Uterus (tissue), 4 donors: Measurements from ENCODE around the gene PRKAR1B. TPM values are rescaled to one million over a fixed set of nuclear protein-coding genes. Genes with fewer than 3 reads are reported as not detected.

Experiments
- DNase-seq, 2 donors: peaks; one replicate each; pipeline ENCODE4 v3.0.0-alpha.2; 2019 to 2020
- H3K27ac ChIP-seq, 2 donors: fragments of 200-600 bp; sonication (generic); 1 replicate in 1 of 2; 2 replicates in 1 of 2; pipeline ENCODE4 v1.5.1; 2016 to 2018
- H3K27me3 ChIP-seq, 2 donors: fragments of 200-600 bp; sonication (generic); one replicate each; pipeline ENCODE4 v1.5.1; 2018 to 2019; ENCODE audit warnings: control low read depth in 1 of 2
- H3K36me3 ChIP-seq, 2 donors: fragments of 200-600 bp; sonication (generic); one replicate each; pipeline ENCODE4 v1.5.1; 2019; ENCODE audit warnings: control low read depth in 1 of 2
- H3K4me1 ChIP-seq, 2 donors: fragments of 200-600 bp; sonication (generic); one replicate each; pipeline ENCODE4 v1.5.1; 2018 to 2019; ENCODE audit warnings: control low read depth in 1 of 2
- H3K4me3 ChIP-seq, 2 donors: fragments of 200-600 bp; sonication (generic); 1 replicate in 1 of 2; 2 replicates in 1 of 2; pipeline ENCODE4 v1.5.1; 2018 to 2019; ENCODE audit warnings: mild to moderate bottlenecking in 1 of 2
- H3K9me3 ChIP-seq, 2 donors: fragments of 200-600 bp; sonication (generic); one replicate each; pipeline ENCODE4 v1.5.1; 2019; ENCODE audit warnings: control low read depth in 1 of 2
- POLR2A ChIP-seq, 2 donors: fragments of 450-650 bp; IDR thresholded peaks; one replicate each; pipeline ENCODE4 v1.6.1; 2016; ENCODE audit warnings: antibody characterized with exemption in 2 of 2, mild to moderate bottlenecking in 1 of 2, moderate library complexity in 1 of 2
- intact Hi-C: fragments of 100-400 bp; cut with DNase I; formaldehyde crosslinking; loops from one replicate; pipeline ENCODE4 v1.15.1; 2023; ENCODE audit warnings: low total_unique reads
- total RNA-seq, 4 donors: library from RNA; depleted of rRNA in 3 of 4; stranded (reverse); fragments of >200 nt in 3 of 4; gene quantifications; one replicate each; pipeline versions ENCODE4 v1.1.0 to v1.2.4, GENCODE V29; 2014 to 2023
- TF ChIP-seq, protein P1 (sequence below), 4 experiments: fragments of 200-600 bp in 2 of 4; fragments of 450-650 bp in 2 of 4; sonication (generic) in 2 of 4; IDR thresholded peaks; one replicate each; pipeline ENCODE4 v1.5.1; 2016 to 2019; ENCODE audit warnings: antibody characterized with exemption in 4 of 4, mild to moderate bottlenecking in 2 of 4, moderate library complexity in 1 of 4
- donor health status: DM: yes; HTN: yes; CAD: no.

Gene PRKAR1B
- total RNA-seq, 4 donors from 2014 or later: 1.0 to 45.2 (median 28.7) TPM

DNA sequence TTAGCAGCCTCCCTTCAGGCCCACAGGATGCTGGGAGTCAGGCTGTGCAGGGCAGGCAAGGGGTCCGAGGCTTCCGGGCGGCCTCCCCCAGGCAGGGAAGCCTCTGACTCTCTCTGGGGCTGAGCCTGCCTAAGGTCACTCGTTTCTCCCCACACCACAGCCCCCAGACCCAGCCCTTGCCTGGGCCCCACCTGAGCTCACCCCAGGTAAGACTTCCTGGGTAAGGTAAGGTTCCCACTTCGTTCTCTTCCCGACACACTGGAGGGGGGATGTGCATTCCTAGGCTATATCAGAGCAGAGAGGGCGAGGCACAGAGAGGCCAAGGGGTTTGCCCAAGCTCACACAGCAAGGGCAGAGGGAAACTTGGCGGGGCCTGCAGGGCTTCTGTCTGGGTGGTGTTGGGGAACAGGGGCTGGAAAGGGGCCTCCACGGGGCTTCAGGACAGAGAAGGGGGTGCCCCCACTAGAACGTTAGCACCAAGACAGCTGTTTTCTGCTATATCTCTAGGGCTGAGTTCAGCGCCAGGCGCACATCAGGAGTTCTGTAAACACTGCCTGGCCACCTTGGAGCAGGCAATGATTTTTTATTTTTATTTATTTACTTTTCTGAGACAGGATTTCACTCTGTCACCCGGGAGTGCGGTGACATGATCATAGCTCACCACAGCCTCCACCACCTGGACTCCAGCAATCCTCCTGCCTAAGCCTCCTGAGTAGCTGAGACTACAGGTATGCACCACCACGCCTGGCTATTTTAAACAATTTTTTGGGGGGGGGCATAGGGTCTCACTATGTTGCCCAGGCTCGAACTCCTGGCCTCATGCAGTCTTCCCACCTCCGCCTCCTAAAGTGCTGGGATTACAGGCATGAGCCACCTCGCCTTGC, 182.5 kb downstream of the PRKAR1B start:
- Histone ChIP-seq H3K36me3 (no peaks in the 10 kb centered on the region), H3K27ac (no peak overlapping the region), H3K27me3 (no peaks in the 10 kb centered on the region), H3K9me3 (no peaks in the 10 kb centered on the region), H3K4me1 (no peaks in the 10 kb centered on the region), H3K4me3 (no peak overlapping the region)
- DNase-seq: no peak
- no peak for TF ChIP-seq POLR2A (IDR thresholded peaks at IDR 0.05)
- TF ChIP-seq, protein P1, sequence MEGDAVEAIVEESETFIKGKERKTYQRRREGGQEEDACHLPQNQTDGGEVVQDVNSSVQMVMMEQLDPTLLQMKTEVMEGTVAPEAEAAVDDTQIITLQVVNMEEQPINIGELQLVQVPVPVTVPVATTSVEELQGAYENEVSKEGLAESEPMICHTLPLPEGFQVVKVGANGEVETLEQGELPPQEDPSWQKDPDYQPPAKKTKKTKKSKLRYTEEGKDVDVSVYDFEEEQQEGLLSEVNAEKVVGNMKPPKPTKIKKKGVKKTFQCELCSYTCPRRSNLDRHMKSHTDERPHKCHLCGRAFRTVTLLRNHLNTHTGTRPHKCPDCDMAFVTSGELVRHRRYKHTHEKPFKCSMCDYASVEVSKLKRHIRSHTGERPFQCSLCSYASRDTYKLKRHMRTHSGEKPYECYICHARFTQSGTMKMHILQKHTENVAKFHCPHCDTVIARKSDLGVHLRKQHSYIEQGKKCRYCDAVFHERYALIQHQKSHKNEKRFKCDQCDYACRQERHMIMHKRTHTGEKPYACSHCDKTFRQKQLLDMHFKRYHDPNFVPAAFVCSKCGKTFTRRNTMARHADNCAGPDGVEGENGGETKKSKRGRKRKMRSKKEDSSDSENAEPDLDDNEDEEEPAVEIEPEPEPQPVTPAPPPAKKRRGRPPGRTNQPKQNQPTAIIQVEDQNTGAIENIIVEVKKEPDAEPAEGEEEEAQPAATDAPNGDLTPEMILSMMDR (IDR thresholded peaks at IDR 0.05): no peak
- intact Hi-C loops: no loop called here

DNA sequence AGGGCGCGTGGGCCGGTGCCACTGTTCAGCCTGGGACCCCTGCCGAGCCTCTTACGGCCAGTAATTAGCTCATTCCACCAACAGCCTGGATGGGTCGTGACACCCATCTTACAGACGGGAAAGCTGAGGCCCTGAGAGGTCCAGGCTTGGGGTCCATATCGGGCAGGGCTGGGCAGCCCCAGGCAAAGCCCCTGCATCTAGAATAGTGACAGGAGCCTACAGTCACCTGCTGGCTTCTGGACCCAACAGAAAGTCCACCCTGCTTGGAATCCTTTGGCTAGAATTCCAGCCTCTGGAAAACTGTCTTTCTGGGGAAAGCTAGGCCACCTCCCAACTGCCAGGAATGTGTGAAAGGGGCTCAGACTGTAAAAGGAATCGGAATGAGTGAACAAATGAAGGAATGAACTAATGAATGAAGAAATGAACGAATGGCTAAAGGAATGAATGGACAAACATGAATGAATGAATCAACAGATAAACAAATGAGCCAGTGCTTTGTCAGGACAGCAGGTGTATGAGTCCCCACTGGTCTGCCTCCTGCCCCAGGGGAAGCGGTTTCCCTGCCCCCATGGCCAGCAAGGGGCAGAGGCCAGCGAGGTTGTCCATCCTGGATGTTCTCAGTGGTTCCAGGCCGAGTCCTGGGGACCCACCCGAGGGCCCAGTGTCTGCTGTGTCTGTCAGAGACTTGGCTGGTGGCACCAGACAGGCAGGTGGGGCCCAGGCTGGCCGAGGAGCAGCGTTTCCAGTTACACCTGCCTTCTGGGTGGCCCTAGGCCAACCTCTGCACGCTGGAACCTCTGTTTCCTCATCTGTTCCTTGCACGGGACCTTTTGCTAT, 183.4 kb downstream of the PRKAR1B start:
- intact Hi-C loops: no loop called here
- H3K27ac ChIP-seq: peak overlapping the region in 1 of 2 donors; percentile 61
- no peaks in the 10 kb centered on the region for H3K27me3 ChIP-seq
- TF ChIP-seq, protein P1 (IDR thresholded peaks at IDR 0.05): no peak
- no peak for TF ChIP-seq POLR2A (IDR thresholded peaks at IDR 0.05)
- H3K4me3 ChIP-seq: no peak overlapping the region
- H3K36me3 ChIP-seq: no peaks in the 10 kb centered on the region
- no peaks in the 10 kb centered on the region for H3K9me3 ChIP-seq
- no peak for DNase-seq
- H3K4me1 ChIP-seq: no peaks in the 10 kb centered on the region

DNA sequence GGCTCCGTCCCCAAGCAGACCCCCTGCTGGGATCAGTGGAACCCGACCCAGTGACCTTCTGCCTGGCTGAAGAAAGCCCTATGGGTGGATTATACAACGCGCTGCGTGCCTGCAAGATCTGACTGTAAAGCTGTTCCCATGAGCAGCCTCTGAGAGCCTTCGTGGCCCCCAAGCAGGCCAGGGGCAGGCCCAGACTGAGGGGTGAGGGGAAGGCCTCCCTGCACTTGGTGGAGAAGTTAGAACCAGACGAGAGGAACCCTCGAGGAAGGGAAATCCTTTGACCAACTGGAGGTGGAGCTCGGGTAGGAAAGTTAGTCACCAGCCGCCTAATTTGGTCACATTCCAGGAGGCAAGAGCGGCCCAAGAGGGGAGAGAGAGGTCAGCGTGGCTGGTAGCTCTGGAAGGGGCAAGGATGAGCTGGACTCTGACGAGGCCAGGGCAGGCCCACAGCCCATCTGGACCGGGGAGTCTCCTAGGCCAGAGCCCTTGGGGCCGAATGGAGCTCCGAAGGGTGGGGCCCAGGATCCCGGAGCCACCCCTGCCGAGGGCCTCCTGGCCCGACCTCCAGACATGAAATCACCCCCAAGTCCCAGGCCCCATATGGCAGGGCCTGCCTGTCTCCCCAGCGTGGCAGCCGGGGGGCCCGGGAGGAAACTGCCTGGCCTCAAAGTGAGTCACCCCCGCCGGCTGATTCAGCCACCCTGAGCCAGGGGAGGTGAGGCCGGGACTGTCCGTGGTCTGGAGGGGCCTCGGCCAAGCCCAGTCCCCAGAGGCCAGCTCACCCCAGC, 184.2 kb downstream of the PRKAR1B start:
- no peak overlapping the region for H3K4me3 ChIP-seq
- H3K36me3 ChIP-seq: no peaks in the 10 kb centered on the region
- H3K4me1 ChIP-seq: peaks cover 0 to 7% of the 10 kb centered on the region in 2 donors
- TF ChIP-seq, protein P1 (IDR thresholded peaks at IDR 0.05): no peak
- no peak for TF ChIP-seq POLR2A (IDR thresholded peaks at IDR 0.05)
- no peaks in the 10 kb centered on the region for H3K9me3 ChIP-seq
- peak; percentile 43 to 47 for DNase-seq
- intact Hi-C loops: no loop called here
- no peaks in the 10 kb centered on the region for H3K27me3 ChIP-seq
- peak overlapping the region; percentile 31 to 61 for H3K27ac ChIP-seq

DNA sequence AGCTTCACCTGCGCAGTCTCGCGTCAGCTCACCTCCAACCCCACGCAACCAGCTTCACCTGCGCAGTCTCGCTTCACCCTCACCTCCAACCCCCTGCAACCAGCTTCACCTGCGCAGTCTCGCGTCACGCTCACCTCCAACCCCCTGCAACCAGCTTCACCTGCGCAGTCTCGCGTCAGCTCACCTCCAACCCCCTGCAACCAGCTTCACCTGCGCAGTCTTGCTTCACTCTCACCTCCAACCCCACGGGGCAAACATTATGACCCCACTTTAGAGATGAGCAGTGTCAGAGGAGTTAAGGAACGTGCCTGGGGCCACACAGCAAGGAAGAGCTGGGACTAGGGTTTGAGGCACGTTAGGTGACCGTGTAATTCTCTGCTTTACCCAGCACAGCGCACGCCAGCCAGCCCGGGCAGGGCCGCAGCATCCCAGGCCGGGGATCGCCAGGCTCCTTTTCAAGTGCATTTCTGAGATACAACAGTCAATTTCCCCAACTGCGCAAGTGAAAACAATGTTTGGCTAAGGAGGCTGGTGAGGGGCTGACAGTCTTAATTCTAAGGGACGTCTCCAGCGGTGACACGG, 184.9 kb downstream of the PRKAR1B start:
- TF ChIP-seq, protein P1 (IDR thresholded peaks at IDR 0.05): no peak
- no peak for TF ChIP-seq POLR2A (IDR thresholded peaks at IDR 0.05)
- Histone ChIP-seq H3K4me3 (no peak overlapping the region), H3K9me3 (no peaks in the 10 kb centered on the region), H3K4me1 (peaks cover 0 to 8% of the 10 kb centered on the region in 2 donors), H3K36me3 (no peaks in the 10 kb centered on the region), H3K27ac (peak overlapping the region; percentile 31 to 61), H3K27me3 (no peaks in the 10 kb centered on the region)
- no peak for DNase-seq
- intact Hi-C loops: no loop called here
